Chondrocyte (in vitro differentiated cells): Measurements from ENCODE around the gene DFFB. TPM values are rescaled to one million over a fixed set of nuclear protein-coding genes. Genes with fewer than 3 reads are reported as not detected.
A peak's percentile ranks its signal among the peaks of the same experiment; 100 is the strongest.

Source experiments
- DNase-seq: peaks from one replicate; pipeline ENCODE4 v3.0.0; 2021; ENCODE audit warnings: mixed read lengths, low spot score
- H3K27ac Mint-ChIP-seq: one replicate; pipeline ENCODE4 v1.8.0; 2021; ENCODE audit warnings: mild to moderate bottlenecking, moderate library complexity, mixed read lengths; ENCODE audit not compliant: unreplicated experiment
- H3K27me3 Mint-ChIP-seq: 2 replicates; pipeline ENCODE4 v1.8.0; 2021; ENCODE audit warnings: low read depth, mixed read lengths
- H3K36me3 Mint-ChIP-seq: 2 replicates; pipeline ENCODE4 v1.8.0; 2021; ENCODE audit warnings: low read depth, mixed read lengths
- H3K4me1 Mint-ChIP-seq: 2 replicates; pipeline ENCODE4 v1.8.0; 2021; ENCODE audit warnings: low read depth, mild to moderate bottlenecking, mixed read lengths
- H3K4me3 Mint-ChIP-seq: one replicate; pipeline ENCODE4 v1.8.0; 2021; ENCODE audit warnings: mild to moderate bottlenecking, moderate library complexity, mixed read lengths; ENCODE audit not compliant: unreplicated experiment
- H3K9me3 Mint-ChIP-seq: 2 replicates; pipeline ENCODE4 v1.8.0; 2021; ENCODE audit warnings: low read depth, mixed read lengths
- total RNA-seq: library from RNA; stranded (reverse); gene quantifications from 3 replicates; pipeline ENCODE4 v1.2.1, GENCODE V29; 2021
- TF ChIP-seq, protein P1 (sequence below): fragments of 200-600 bp; sonication (generic); IDR thresholded peaks from 2 replicates; pipeline ENCODE4 v1.5.0; 2021; ENCODE audit warnings: antibody characterized with exemption, mild to moderate bottlenecking, moderate library complexity

Gene DFFB
- total RNA-seq, 1 donor from 2014 or later, result 8.2 TPM

DNA sequence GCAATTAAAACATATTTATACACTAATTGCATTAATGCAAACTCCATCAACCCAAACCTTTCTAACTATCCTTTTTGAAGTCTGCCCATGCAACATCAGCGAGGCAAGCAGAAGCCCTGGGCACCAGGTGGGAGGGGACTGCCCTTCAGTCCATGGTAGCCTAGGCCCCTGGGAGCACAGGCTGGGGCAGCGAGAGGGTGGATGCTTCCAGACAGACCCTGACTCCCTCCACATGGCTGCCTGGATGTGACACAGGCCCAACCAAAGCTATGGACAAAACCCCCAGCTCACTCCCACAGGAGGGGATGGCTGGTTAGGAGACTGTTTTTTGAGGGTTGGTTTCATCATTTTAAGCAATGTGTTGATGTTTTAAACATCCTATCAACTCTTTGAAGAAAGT, 43.2 kb upstream of the DFFB start:
- DNase-seq, result peak; percentile 39
- no peaks in the 10 kb centered on the region for H3K9me3 Mint-ChIP-seq
- TF ChIP-seq, protein P1, sequence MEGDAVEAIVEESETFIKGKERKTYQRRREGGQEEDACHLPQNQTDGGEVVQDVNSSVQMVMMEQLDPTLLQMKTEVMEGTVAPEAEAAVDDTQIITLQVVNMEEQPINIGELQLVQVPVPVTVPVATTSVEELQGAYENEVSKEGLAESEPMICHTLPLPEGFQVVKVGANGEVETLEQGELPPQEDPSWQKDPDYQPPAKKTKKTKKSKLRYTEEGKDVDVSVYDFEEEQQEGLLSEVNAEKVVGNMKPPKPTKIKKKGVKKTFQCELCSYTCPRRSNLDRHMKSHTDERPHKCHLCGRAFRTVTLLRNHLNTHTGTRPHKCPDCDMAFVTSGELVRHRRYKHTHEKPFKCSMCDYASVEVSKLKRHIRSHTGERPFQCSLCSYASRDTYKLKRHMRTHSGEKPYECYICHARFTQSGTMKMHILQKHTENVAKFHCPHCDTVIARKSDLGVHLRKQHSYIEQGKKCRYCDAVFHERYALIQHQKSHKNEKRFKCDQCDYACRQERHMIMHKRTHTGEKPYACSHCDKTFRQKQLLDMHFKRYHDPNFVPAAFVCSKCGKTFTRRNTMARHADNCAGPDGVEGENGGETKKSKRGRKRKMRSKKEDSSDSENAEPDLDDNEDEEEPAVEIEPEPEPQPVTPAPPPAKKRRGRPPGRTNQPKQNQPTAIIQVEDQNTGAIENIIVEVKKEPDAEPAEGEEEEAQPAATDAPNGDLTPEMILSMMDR, result no peak
- no peak overlapping the region for H3K4me3 Mint-ChIP-seq
- peaks cover 16% of the 10 kb centered on the region for H3K36me3 Mint-ChIP-seq
- H3K27ac Mint-ChIP-seq, result no peak overlapping the region
- no peaks in the 10 kb centered on the region for H3K27me3 Mint-ChIP-seq
- H3K4me1 Mint-ChIP-seq, result peaks cover 8% of the 10 kb centered on the region

GRCh38 chr1:3814771-3815561, 42.3 kb upstream of the DFFB start:
- H3K9me3 Mint-ChIP-seq, result no peaks in the 10 kb centered on the region
- H3K36me3 Mint-ChIP-seq, result peaks cover 20% of the 10 kb centered on the region
- H3K27ac Mint-ChIP-seq, result no peak overlapping the region
- no peaks in the 10 kb centered on the region for H3K27me3 Mint-ChIP-seq
- TF ChIP-seq, protein P1, result no peak
- DNase-seq, result peak; percentile 82
- H3K4me1 Mint-ChIP-seq, result peaks cover 17% of the 10 kb centered on the region
- no peak overlapping the region for H3K4me3 Mint-ChIP-seq

GRCh38 chr1:3816331-3817137, 40.7 kb upstream of the DFFB start:
- H3K9me3 Mint-ChIP-seq, result no peaks in the 10 kb centered on the region
- peaks cover 26% of the 10 kb centered on the region for H3K36me3 Mint-ChIP-seq
- H3K4me1 Mint-ChIP-seq, result peaks cover 16% of the 10 kb centered on the region
- no peak overlapping the region for H3K27ac Mint-ChIP-seq
- H3K4me3 Mint-ChIP-seq, result no peak overlapping the region
- TF ChIP-seq, protein P1, result no peak
- peak; percentile 86 for DNase-seq
- no peaks in the 10 kb centered on the region for H3K27me3 Mint-ChIP-seq

DNA sequence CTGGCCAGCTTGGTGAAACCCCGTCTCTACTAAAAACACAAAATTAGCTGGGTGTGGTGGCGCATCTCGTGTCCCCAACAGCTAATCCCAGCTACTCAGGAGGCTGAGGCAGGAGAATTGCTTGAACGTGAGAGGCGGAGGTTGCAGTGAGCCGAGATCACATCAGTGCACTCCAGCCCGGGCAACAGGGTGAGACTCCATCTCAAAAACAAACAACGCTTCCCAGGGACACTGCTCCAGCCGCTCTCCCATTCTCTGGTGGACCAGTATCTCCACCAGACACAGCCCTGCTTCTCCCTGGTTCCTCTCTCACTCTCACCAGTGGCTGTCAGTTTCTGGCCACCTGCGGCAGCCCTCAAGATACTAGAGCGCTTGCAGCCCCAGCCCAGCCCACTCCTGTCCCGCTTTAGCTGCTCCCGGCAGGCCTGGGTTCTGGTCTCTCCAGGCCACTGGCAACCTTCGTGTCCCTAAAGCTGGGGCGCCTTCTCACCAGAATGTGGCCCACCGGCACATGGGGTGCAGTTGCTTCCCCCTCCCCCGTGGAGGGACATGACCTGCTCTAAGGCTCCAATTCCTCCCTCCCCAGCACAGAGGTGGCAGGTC, 40.0 kb upstream of the DFFB start:
- Mint-ChIP-seq H3K9me3 (no peaks in the 10 kb centered on the region), H3K27ac (no peak overlapping the region), H3K36me3 (peaks cover 33% of the 10 kb centered on the region), H3K27me3 (no peaks in the 10 kb centered on the region), H3K4me3 (no peak overlapping the region), H3K4me1 (peaks cover 13% of the 10 kb centered on the region)
- TF ChIP-seq, protein P1, result no peak
- peak; percentile 86 for DNase-seq
